Left renal cortex interstitium (tissue), 4 donors: ENCODE results near the gene FBXW12. TPM values are rescaled to one million over a fixed set of nuclear protein-coding genes. Genes with fewer than 3 reads are reported as not detected.
A peak's percentile ranks its signal among the peaks of the same experiment; 100 is the strongest.

Experiments used
- DNase-seq, 4 donors: peaks; one replicate each; pipeline ENCODE4 v3.0.0-alpha.2; 2013; ENCODE audit warnings: low read depth in 4 of 4, low spot score in 2 of 4, missing footprints in 1 of 4
- polyA plus RNA-seq, 4 donors: library from polyadenylated mRNA; unstranded; fragments of 120-200 nt; gene quantifications; one replicate each; pipeline ENCODE4 v1.2.1, GENCODE V29; 2013; ENCODE audit not compliant: insufficient read length in 4 of 4

Gene FBXW12
- polyA plus RNA-seq, 4 donors = 0.11 to 0.99 (median 0.50) TPM

GRCh38 chr3:48432411-48433371 lies 60.7 kb downstream of the FBXW12 start:
- DNase-seq = no peak

GRCh38 chr3:48433472-48434118 lies 61.6 kb downstream of the FBXW12 start:
- no peak for DNase-seq

GRCh38 chr3:48434591-48435222 lies 62.7 kb downstream of the FBXW12 start:
- no peak for DNase-seq

DNA sequence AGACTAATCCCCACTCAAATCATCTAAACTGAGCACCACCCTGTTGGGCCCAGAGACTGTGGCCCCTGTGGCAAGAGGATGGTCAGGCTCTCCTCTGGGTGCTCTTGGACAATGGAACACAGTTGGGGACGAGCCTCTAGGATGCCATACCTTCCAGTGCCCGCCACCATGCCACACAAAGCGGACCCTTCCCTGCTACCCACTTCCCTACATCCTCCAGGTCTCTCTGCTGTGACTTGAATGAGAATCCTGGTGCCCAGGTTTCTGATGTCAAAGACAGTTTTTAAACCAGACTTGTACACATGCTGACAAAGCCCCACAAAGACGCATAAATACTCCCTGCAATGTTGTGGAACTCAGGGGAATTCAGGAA lies 63.2 kb downstream of the FBXW12 start:
- DNase-seq = no peak

DNA sequence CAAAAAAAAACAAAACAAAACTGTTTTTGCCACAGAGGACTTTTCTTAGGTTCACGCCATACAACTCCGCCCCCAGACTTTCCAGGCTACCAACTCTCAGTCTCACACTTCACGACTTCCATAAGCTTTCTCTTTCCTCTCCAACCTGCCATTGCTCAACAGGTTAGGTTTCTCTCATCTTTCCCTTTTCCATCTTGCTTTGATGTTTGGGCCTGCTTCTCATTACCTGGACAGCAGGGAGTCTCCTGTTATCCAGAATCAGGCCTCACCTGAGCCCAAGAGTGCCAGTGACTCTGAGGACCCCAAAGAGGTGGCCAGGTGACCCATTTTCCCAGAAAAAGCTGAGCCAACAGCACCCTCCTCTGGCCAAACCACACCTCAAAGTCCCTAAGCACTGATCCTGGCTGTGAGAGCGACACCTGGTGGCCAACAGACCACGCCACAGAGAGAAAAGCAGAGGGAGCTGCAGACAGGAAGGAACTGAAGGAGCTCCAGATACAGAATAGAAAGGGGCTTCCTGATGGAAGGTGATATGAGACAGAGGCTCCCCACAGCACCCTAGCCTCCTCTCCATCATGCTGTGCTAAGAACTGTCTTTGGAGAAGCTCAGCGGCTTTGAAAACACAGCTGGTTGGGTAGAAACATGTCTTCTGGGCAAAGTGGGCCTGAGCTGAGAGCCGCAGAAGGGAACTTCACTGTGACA lies 63.9 kb downstream of the FBXW12 start:
- no peak for DNase-seq

DNA sequence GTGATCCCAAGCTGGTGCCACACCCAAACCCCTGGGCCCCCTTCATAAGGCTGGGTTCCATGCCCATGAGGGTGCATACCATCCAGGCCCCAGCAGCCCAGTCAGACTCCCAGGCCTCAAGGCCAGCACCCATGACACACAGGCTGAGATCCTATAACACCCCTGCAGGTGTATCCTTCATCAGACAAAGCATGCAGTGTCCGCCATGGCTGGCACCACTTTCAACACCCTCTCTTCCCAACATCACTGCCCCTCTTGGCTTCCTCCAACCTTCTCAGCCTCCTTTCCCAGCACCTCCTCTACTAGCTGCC lies 64.4 kb downstream of the FBXW12 start:
- DNase-seq = no peak

GRCh38 chr3:48436855-48437254 lies 64.8 kb downstream of the FBXW12 start:
- DNase-seq = no peak

DNA sequence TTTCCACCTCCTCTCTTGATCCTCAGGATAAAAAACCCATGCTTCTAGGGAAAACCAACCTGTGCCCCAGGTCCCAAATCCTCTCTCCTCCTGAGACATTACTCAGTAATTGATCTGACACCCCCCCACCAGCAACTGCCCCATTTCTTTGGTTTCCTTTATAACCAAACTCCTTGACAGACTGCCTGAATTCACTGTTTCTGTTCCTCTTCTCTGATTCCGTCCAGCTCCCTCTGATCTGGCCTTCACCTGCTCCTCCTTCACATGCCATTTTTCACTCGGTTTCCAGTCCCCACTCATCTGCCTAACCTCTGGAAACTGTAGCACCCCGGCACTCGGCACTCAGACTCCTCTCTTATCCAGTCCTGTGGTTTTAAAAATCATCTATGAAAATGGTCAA lies 65.8 kb downstream of the FBXW12 start:
- no peak for DNase-seq

GRCh38 chr3:48439820-48440589 lies 68.0 kb downstream of the FBXW12 start, which contains the start of the genes CCDC51 and TMA7:
Gene CCDC51, minus strand, starts transcription at chr3:48440119. Its CDS starts 4,991 bp downstream, at chr3:48435128.
Gene TMA7, plus strand, starts transcription at chr3:48440257. Its CDS starts 40 bp downstream, at chr3:48440297.
- peak; percentile 88 to 96 (median 93) for DNase-seq

- DNase-seq = no peak
These were observed 68.6 kb downstream of the FBXW12 start for GRCh38 chr3:48440590-48440958.

DNA sequence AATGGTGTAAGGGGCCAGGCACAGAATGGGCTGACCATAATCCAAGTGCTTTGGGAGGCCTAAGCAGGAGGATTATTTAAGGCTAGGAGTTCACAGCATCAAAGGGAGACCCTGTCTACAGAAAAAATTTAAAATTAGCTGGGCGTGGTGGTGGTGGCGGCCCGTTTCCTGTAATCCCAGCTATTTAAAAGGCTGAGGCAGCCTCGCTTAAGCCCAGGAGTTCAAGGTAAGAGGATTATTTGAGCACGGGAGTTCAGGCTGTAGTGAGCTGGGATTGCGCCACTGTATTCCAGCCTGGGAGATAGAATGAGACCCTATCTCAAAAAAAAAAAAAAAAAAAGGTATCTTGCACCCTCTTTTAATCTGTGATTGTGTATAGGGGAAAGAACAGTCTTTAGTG lies 69.9 kb downstream of the FBXW12 start:
- no peak for DNase-seq

Other genes starting within 250 kb of the FBXW12 start
- gene CDC25A, start 183.8 kb upstream of the FBXW12 start, polyA plus RNA-seq = 10 to 100 TPM in 3 of 4 donors, 1 to 10 TPM in 1; 9.7 to 12.3 (median 10.6) TPM
- 1 to 10 TPM in 2 of 4 donors, under 1 TPM in 1, not detected in 1; 0.79 to 1.4 (median 1.2) TPM for gene CAMP, start 148.7 kb upstream of the FBXW12 start, polyA plus RNA-seq
- 10 to 100 TPM; 12.8 to 19.2 (median 16.8) TPM for gene ZNF589, start 131.1 kb upstream of the FBXW12 start, polyA plus RNA-seq
- 10 to 100 TPM; 29.4 to 40.1 (median 32.7) TPM for gene NME6, start 70.9 kb upstream of the FBXW12 start, polyA plus RNA-seq
- under 1 TPM in 3 of 4 donors, not detected in 1; 0.31 to 0.68 (median 0.55) TPM for gene SPINK8, start 38.6 kb upstream of the FBXW12 start, polyA plus RNA-seq
- 100 to 1,000 TPM; 137 to 247 (median 190) TPM for gene PLXNB1, start 57.9 kb downstream of the FBXW12 start, polyA plus RNA-seq
- gene CCDC51, start 67.9 kb downstream of the FBXW12 start, polyA plus RNA-seq = 10 to 100 TPM; 23.8 to 30.0 (median 27.2) TPM
- 100 to 1,000 TPM; 279 to 369 (median 294) TPM for gene TMA7, start 68.0 kb downstream of the FBXW12 start, polyA plus RNA-seq
- gene ATRIP, start 74.5 kb downstream of the FBXW12 start, polyA plus RNA-seq = 10 to 100 TPM; 12.0 to 15.5 (median 13.8) TPM
- 100 to 1,000 TPM; 101 to 132 (median 107) TPM for gene SHISA5, start 132.0 kb downstream of the FBXW12 start, polyA plus RNA-seq
- 1 to 10 TPM; 3.7 to 6.1 (median 5.5) TPM for gene PFKFB4, start 184.6 kb downstream of the FBXW12 start, polyA plus RNA-seq
- under 1 TPM in 3 of 4 donors, not detected in 1; 0.40 to 0.65 (median 0.51) TPM for gene UCN2, start 191.6 kb downstream of the FBXW12 start, polyA plus RNA-seq
- gene COL7A1, start 223.1 kb downstream of the FBXW12 start, polyA plus RNA-seq = 10 to 100 TPM; 13.8 to 28.9 (median 18.5) TPM
- gene UQCRC1, start 237.4 kb downstream of the FBXW12 start, polyA plus RNA-seq = 100 to 1,000 TPM; 280 to 313 (median 289) TPM
- under 1 TPM in 1 of 4 donors, not detected in 3; 0.21 TPM for gene TMEM89, start 249.6 kb downstream of the FBXW12 start, polyA plus RNA-seq